ENCODE data around the gene TCP11.

Gene TCP11

GRCh38 chr6:35077713-35078105 lies 63.4 kb downstream of the TCP11 start:
- TF ChIP-seq, protein P1, sequence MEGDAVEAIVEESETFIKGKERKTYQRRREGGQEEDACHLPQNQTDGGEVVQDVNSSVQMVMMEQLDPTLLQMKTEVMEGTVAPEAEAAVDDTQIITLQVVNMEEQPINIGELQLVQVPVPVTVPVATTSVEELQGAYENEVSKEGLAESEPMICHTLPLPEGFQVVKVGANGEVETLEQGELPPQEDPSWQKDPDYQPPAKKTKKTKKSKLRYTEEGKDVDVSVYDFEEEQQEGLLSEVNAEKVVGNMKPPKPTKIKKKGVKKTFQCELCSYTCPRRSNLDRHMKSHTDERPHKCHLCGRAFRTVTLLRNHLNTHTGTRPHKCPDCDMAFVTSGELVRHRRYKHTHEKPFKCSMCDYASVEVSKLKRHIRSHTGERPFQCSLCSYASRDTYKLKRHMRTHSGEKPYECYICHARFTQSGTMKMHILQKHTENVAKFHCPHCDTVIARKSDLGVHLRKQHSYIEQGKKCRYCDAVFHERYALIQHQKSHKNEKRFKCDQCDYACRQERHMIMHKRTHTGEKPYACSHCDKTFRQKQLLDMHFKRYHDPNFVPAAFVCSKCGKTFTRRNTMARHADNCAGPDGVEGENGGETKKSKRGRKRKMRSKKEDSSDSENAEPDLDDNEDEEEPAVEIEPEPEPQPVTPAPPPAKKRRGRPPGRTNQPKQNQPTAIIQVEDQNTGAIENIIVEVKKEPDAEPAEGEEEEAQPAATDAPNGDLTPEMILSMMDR (IDR thresholded peaks at IDR 0.05; ENCODE audit: insufficient read depth, missing control alignments), result no peak
- FAIRE-seq, result no peak

DNA sequence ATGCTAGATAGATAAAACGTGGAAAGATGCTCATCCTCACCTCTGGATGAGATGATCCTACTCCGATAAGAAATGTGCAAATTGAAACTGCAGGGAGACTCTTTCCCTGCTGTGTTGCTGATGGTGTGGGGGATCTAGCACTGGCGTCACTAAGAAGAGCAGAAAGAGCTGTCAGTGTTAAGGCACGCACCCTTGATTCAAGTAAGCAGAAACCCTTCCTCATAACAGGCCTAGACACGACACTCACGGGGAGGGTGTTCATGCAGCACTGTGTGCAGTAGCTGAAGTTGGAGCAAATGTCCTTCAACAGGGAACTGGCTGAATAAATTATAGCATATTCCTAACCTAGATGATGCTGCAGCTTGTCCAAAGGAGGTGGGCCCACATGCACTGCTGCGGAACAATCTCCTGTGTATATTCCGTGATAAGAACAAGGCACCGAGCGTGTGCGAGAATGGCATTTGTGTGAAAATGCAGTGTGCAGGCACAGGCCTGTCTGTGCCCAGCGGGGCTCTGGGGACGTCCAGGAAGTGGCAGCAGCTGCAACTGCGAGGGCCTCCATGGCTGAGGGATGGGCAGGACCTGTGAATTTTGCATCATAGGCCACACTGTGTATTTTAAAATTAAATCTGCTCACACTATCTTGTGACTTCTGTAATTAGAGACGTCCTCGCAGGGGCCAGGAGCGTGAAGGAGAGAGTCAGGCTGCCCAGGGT lies 64.0 kb downstream of the TCP11 start:
- FAIRE-seq, result no peak

More at GRCh38 chr6:35077713-35078105, 63.4 kb downstream of the TCP11 start:
- DNase-seq (ENCODE audit: insufficient read length, low spot score), result no peak

GRCh38 chr6:35073766-35074471 lies 67.2 kb downstream of the TCP11 start:
- DNase-seq (ENCODE audit: insufficient read length, low spot score) (no peak), FAIRE-seq (no peak)
- TF ChIP-seq, protein P1 (IDR thresholded peaks at IDR 0.05; ENCODE audit: insufficient read depth, missing control alignments), result no peak

More for the DNA sequence above, 64.0 kb downstream of the TCP11 start:
- TF ChIP-seq, protein P1 (IDR thresholded peaks at IDR 0.05; ENCODE audit: insufficient read depth, missing control alignments), result no peak
- DNase-seq (ENCODE audit: insufficient read length, low spot score), result no peak

- DNase-seq (ENCODE audit: insufficient read length, low spot score), result no peak
- TF ChIP-seq, protein P1 (IDR thresholded peaks at IDR 0.05; ENCODE audit: insufficient read depth, missing control alignments), result no peak
- FAIRE-seq, result no peak
These were observed 67.9 kb downstream of the TCP11 start for GRCh38 chr6:35073211-35073610.

GRCh38 chr6:35072698-35073055 lies 68.5 kb downstream of the TCP11 start:
- FAIRE-seq, result no peak
- TF ChIP-seq, protein P1 (IDR thresholded peaks at IDR 0.05; ENCODE audit: insufficient read depth, missing control alignments), result no peak
- no peak for DNase-seq (ENCODE audit: insufficient read length, low spot score)

- FAIRE-seq (no peak), DNase-seq (ENCODE audit: insufficient read length, low spot score) (no peak)
- TF ChIP-seq, protein P1 (IDR thresholded peaks at IDR 0.05; ENCODE audit: insufficient read depth, missing control alignments), result no peak
These were observed 69.0 kb downstream of the TCP11 start for GRCh38 chr6:35072051-35072697.

Measured in D721Med (cell line).